GM18508 (cell line): Measurements from ENCODE around the gene ITGA2B.
"Not testable (repeated sequence)": the region's sequence is repeated elsewhere in the genome, so short reads cannot be mapped to it uniquely, and the experiment has no call there.

ENCODE experiments used
- ATAC-seq: cut with Tn5 transposase; IDR thresholded peaks from one replicate; pipeline ENCODE4 v1.9.1; 2021; ENCODE audit warnings: moderate number of reproducible peaks; ENCODE audit not compliant: insufficient read depth, unreplicated experiment

The ITGA2B gene

DNA sequence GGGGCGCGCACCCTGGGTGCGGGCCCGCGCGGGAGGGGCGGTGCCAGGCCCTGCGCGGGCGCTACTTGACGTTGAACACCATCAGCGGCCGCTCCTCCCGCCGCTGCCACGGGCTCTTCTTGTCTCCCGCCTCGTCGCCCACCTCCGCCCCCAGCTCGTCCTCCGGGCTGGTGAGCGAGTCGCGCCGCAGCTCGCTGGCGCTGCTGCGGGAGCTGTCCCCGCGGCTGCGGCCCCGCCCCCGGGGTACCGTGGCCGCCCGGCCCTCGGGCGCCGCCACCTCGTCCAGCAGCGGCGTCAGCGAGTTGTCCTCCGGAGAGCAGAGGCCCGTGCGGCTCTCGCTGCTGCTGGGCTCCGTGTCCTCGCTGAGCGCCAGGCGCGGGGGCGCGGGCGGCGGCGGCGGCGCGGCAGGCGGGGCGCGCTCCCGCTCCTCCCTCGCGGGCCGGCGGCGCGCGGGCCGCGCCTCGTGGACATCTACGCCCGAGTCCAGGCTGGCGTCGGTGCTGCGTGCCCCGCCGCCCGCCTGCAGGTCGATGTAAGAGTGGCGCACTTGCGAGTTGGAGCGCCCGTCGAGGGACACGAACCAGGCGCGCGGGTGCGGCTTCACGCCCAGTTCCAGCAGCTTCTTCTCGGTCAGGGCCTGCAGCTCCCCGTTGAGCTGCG, 35.6 kb downstream of the ITGA2B start:
- ATAC-seq = no peak

DNA sequence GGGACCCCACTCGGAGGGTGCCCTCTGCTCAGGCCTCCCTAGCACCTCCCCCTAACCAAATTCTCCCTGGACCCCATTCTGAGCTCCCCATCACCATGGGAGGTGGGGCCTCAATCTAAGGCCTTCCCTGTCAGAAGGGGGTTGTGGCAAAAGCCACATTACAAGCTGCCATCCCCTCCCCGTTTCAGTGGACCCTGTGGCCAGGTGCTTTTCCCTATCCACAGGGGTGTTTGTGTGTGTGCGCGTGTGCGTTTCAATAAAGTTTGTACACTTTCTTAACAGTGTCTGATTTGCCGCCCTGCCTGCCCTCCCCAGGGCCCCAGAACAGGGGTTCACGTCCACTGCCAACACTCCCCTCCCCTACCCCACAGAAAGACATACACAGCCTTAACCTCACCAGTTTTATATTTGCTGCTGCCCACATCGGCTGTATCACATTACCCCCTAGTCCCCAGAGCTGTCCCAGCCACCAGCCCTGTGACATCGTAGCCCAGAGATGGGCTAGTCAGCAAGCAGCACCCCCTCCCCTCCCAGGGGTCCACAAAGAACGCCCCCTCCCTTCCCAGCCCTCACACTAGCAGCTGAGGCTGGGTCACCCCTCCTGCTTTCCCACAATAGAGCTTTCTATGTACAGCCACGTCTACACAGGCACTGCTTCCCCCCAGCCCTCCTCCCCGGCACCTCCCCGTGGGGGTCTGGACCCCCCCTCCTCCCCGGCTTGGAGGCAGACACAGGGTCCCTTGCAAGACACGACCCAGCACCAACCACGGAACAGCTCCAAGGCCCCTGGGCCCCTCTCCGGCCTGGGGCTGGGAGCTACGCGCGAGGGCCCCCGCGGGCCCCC, 36.4 kb downstream of the ITGA2B start:
- no peak for ATAC-seq

DNA sequence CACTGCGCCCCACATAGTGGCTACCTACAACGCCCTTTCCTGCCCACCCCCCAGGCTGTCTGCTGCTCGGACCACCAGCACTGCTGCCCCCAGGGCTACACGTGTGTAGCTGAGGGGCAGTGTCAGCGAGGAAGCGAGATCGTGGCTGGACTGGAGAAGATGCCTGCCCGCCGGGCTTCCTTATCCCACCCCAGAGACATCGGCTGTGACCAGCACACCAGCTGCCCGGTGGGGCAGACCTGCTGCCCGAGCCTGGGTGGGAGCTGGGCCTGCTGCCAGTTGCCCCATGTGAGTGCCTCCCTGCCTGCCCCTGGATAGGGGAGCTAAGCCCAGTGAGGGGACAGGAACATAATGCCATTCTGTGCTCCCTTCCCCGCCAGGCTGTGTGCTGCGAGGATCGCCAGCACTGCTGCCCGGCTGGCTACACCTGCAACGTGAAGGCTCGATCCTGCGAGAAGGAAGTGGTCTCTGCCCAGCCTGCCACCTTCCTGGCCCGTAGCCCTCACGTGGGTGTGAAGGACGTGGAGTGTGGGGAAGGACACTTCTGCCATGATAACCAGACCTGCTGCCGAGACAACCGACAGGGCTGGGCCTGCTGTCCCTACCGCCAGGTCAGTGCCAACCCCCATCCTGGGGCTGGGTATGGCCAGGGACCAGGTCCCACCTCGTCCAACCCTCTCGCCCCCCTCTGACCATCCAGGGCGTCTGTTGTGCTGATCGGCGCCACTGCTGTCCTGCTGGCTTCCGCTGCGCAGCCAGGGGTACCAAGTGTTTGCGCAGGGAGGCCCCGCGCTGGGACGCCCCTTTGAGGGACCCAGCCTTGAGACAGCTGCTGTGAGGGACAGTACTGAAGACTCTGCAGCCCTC, 37.3 kb downstream of the ITGA2B start:
- no peak for ATAC-seq

DNA sequence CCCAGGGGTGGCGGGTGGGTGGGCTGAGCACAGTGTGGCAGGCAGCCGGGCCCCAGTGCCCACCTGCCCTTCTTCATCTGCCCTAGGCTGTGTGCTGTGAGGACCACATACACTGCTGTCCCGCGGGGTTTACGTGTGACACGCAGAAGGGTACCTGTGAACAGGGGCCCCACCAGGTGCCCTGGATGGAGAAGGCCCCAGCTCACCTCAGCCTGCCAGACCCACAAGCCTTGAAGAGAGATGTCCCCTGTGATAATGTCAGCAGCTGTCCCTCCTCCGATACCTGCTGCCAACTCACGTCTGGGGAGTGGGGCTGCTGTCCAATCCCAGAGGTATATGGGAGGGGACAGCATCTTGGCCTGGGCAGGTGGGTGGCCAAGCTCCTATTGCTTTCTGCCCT, 38.0 kb downstream of the ITGA2B start:
- no peak for ATAC-seq

DNA sequence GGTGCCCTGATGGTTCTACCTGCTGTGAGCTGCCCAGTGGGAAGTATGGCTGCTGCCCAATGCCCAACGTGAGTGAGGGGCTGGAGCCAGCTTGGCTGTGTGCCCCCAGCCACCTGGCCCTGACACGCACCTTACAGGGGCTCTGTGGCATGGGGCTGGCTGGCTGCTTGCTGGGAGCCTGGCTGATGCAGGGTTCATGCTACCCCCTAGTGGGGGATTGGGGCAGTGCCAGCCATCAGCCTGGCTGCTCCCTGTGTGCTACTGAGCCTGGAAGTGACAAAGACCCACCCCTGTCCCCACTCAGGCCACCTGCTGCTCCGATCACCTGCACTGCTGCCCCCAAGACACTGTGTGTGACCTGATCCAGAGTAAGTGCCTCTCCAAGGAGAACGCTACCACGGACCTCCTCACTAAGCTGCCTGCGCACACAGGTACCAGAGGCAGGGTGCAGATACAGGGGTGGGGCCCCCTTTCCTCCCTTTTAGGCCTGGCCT, 38.7 kb downstream of the ITGA2B start:
- no peak for ATAC-seq

DNA sequence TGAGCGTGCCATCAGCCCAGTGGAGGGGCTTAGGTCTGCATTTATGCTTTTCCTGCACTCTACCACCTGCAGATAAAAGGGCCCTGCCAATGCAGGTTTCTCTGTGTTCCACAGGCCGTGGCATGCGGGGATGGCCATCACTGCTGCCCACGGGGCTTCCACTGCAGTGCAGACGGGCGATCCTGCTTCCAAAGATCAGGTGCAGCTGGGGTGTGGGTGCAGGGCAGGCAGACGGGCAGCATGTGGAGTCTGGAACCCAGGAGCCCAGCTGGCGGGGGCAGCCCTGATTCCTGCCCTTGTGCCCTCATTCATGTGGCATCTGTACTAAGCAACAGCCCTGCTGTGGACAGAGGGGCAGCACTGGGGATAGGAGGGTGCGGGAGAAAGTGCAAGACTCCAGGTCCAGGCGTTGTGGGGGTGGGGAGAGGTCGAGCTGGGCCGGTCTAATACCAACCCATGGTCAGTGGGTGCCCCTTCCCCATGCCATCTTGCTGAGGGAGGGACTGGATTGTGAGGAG, 39.8 kb downstream of the ITGA2B start:
- ATAC-seq = no peak

DNA sequence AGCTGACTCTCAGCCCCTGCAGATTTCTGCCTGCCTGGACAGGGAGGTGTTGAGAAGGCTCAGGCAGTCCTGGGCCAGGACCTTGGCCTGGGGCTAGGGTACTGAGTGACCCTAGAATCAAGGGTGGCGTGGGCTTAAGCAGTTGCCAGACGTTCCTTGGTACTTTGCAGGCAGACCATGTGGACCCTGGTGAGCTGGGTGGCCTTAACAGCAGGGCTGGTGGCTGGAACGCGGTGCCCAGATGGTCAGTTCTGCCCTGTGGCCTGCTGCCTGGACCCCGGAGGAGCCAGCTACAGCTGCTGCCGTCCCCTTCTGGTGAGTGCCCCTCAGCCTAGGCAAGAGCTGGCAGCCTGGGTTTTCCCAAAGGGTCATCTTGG, 40.5 kb downstream of the ITGA2B start:
- ATAC-seq = no peak

DNA sequence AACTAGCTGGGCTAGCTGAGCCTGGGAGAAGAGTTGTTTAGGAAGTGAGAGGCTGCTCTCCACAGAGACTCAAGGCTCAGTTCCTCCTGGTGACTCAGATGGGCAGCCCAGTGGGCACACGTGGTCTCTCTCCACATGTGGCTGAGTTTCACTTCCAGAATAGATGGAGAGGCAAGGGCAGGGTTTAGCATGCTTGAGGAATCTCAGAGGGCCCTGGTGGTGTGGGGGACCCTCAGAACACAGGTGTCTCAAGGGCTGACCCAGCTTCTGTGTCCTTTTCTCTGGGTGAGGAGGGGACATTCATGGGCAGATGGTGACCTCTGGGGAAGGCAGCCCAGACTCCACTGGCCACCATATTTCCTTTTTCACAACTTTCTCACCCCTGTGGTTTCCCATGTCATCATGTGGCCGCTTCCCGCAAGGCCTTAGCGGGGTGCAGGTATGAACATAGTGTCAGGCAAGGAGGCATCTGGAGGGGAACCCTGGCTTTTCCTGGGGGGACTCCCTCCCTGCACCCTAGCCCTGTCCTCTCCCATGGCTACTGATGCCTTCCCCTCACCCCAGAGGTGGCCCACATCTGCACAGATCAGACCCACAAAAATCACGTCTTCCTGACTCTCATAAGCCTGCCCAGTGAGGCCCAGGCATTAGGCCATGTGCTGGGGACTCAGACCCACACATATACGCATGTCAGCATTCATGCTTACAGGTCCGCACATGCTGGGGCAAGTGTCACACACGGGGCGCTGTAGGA, 41.0 kb downstream of the ITGA2B start:
- ATAC-seq = peak; percentile 34

DNA sequence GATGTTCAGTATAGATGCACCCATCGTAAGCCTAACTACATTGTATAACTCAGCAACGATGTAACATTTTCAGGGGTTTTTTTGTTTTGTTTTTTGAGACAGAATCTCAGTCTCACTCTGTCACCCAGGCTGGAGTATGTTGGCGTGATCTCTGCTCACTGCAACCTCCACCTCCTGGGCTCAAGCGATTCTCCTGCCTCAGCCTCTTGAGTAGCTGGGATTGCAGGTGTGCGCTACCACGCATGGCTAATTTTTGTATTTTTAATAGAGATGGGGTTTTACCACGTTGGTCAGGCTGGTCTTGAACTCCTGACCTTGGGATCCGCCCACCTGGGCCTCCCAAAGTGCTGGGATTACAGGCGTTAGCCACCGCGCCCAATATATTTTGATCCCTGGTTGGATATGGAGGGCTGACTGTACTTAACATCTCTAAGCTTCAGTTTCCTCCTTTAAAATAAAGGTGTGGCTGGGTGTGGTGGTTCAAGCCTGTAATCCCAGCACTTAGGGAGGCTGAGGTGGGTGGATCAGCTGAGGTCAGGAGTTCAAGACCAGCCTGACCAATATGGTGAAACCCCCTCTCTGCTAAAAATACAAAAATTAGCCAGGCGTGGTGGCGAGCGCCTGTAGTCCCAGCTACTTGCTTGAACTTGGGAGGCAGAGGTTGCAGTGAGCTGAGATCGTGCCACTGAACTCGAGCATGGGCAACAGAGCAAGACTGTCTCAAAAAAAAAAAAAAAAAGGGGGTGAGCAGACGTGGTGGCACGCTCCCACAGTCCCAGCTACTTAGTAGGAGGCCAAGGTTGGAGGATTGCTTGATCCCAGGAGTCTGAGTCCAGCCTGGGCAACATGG, 42.0 kb downstream of the ITGA2B start:
- ATAC-seq = not testable (repeated sequence)

DNA sequence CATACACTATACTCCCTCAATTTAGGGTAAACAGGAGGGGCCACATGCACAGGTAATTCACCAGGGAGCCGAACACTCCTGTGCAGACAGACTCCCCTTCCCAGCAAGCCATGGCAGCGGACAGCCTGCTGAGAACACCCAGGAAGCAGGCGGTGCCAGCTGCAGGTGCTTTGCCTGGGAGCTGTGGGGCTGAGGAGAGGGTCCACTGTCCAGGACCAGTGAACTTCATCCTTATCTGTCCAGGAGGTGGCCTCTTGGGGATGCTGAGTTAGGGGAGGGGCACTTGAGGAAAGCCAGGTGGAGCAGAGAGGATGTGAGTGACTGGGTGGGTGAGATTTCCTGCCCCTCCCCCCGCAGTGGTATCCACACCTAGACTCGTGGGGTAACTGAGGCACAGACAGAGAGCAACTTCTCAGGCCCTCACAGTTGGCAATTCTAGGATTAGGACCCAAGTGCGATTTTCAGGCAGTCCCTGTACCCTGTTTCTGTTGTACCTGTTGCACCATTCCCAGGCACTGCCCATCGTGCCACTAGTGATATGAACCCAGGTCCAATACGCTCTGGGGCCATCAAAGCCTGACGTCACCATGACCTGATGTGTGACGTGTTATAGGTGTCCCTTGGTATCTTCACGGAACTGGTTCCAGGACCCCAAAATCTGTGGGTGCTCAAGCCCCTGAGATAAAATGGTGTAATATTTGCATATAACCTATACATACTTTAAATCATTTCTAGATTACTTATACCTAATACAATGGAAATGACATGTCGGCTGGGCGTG, 43.2 kb downstream of the ITGA2B start:
- ATAC-seq = no peak

DNA sequence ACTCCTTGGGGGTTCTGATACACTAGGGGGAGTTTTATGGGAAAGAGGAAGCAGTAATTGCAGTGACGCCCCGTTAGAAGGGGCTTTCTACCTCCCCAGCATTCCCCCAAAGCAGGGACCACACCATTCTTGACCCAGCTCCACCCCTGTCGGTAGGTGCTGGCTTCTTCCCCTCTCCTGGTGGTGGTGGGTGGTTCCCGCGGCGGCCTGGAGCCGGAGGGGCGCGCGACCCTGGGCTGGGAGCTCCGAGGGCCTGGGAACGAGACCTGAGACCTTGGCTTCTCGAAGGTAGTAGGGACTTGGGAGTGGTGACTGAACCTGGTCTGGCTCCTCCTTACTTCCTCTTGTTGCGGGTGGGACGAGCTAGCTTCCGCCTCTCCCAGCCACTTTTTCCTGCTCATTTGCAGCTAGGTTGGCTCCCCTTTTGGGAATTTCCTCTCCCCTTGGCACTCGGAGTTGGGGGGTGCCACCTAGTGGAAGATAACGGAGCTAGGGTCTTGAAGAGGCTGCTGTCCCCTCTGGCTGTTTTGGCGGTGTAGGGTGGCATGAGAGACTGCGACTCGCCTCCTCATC, 43.9 kb downstream of the ITGA2B start:
- ATAC-seq = no peak

DNA sequence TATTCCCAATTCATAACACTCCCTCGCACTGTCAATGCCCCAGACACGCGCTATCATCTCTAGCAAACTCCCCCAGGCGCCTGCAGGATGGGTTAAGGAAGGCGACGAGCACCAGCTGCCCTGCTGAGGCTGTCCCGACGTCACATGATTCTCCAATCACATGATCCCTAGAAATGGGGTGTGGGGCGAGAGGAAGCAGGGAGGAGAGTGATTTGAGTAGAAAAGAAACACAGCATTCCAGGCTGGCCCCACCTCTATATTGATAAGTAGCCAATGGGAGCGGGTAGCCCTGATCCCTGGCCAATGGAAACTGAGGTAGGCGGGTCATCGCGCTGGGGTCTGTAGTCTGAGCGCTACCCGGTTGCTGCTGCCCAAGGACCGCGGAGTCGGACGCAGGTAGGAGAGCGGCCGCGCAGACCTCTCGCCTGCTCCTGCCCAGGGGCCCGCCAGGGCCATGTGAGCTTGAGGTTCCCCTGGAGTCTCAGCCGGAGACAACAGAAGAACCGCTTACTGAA, 44.5 kb downstream of the ITGA2B start, which contains the start of gene GRN:
Gene GRN, plus strand, starts transcription at position 364 of the 515 bp plus-strand sequence. CDS start 3,863 bp downstream, outside the sequence.
- peak; percentile 45 for ATAC-seq

DNA sequence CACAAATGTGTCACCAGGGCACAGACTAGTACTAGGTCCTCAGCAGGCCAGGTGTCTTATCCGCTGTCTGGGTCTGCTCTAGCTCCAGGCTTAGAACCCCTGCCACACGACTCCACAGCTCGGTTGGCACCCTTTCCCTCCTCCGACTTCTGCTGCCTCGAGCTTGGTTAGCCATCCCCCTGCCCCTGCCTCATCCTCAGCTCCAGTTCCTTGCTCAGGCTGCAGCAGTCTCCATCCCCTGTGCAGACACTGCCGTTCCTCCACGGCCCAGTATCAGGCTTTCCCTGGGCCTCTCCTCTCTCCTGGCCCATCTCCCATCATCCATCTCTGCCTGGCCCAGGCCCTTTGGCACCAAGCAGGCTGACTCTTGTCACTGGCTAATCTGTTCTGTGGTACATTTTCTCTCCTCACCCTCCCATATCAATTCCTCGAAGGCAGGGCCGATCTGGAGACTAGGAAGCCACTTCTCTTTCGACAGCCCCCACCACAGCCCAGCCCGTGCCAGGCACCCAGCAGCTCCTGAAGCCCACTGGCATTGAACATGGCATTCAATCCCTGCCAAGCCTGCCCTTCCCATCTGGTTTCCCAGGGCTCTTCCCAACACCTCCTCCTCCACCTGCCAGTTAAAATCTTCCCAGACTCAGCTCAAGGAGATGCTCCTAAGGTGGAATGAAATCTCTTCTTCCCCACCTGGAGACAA, 45.8 kb downstream of the ITGA2B start:
- ATAC-seq = no peak

DNA sequence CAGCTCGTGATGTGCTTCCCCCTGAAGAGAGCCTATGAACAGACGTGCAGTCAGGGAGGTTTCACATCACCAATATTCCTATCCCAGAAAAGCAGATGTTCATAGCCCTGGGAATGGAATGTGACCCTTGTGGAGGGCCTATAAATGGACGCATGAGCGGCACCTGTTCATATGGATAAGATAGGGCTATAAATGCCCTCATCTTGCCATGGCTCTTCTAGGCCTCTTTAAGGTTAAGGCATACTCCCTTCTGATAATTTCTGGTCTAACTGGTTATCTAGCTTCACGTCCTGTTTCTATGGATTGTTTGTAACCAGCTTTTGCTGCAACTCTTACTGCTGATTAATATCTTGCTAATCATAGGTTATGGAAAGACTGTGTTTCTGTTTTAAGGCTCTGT, 48.9 kb downstream of the ITGA2B start:
- not testable (repeated sequence) for ATAC-seq

DNA sequence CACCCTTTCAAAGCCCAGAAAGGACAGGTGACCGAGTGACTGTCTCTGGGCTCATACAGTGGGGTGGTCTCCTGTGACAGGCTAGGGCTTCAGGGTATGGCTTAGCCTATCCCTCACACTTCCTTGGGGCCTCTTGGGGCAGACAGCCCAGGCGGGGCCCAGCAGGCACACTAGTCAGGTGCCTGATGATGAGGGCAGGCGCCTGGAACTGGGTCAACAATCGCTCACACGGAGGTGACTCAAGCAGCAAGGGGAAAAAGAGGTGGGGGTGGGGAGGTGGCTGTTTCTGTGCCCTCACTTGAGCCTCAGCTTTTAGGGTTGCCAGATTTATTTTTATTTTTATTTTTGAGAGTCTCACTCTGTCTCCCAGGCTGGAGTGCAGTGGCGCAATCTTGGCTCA, 50.7 kb downstream of the ITGA2B start:
- ATAC-seq = no peak

DNA sequence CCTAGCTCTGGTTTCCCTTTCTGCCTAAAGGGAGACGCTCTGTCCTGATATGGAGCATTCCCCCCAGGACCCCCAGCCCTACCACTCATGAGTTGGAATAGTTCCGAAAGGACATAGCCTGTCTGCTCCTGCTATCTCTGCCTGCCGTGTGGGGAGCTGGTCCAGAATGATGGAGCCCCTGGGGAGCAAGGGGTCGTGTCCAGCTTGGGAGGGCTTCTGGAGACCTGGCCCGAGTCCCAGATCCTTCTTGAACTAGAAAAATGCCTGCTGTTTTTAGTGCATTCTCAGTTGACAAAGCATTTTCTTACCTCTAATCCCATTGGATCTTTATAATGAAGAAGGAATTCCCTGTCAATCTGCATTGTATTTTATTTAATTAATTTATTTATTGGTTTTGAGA, 53.5 kb downstream of the ITGA2B start:
- ATAC-seq = no peak

DNA sequence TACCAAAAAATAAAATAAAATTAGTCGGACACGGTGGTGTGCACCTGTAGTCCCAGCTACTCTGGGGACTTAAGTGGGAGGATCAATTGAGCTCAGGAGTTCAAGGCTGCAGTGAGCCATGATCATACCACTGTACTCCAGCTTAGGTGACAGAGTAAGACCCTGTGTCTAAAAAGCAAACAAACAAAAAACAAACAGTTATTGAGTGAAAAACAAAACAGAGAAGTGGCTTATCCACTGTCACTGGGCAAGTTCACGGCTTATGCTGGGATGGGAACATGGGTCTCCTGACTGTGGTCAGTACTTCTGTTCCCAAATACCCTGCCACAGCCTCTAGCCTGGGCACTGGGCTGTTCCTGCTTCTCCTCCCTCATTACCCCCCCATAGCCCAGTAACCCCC, 53.9 kb downstream of the ITGA2B start:
- no peak for ATAC-seq
